GM23248 (cell line): Measurements from ENCODE around the gene RASD2.

Experiments
- EZH2 ChIP-seq: fragments of 200-600 bp; sonication (generic); IDR thresholded peaks from 2 replicates; pipeline ENCODE4 v1.6.1; 2018; ENCODE audit warnings: antibody characterized with exemption, mild to moderate bottlenecking; ENCODE audit not compliant: insufficient read depth, poor library complexity, severe bottlenecking
- EZH2phosphoT487 ChIP-seq: fragments of 200-600 bp; sonication (generic); IDR thresholded peaks from 2 replicates; pipeline ENCODE4 v1.6.1; 2018; ENCODE audit warnings: antibody characterized with exemption, moderate library complexity, mild to moderate bottlenecking, low read depth; ENCODE audit not compliant: insufficient read depth

GRCh38 chr22:35587896-35588295 lies 47.3 kb downstream of the RASD2 start:
- TF ChIP-seq EZH2, result no peak
- TF ChIP-seq EZH2phosphoT487, result no peak
